SK-N-SH treated with all-trans-retinoic acid at 6 μM for 48 hours (cell line): Measurements from ENCODE around the gene SLC35E4.

Experiments
- ATAC-seq: fragments of 200-7000 bp; cut with Tn5 transposase; 3 replicates; pipeline ENCODE4 v1.9.1; 2020; ENCODE audit warnings: mild to moderate bottlenecking, moderate library complexity
- ARNTL ChIP-seq: fragments of 450-650 bp; formaldehyde crosslinking; IDR thresholded peaks from 2 replicates; pipeline ENCODE4 v1.5.0; 2020; ENCODE audit warnings: low read depth, mild to moderate bottlenecking, moderate library complexity, borderline replicate concordance
- BACH2 ChIP-seq: fragments of 250-450 bp; sonication (Bioruptor Pico); IDR thresholded peaks from 2 replicates; pipeline ENCODE4 v1.9.0; 2021; ENCODE audit warnings: mild to moderate bottlenecking, borderline replicate concordance
- CREB5 ChIP-seq: fragments of 250-450 bp; sonication (Bioruptor Pico); IDR thresholded peaks from 2 replicates; pipeline ENCODE4 v1.5.1; 2020; ENCODE audit warnings: low read depth, mild to moderate bottlenecking, moderate library complexity
- CSDC2 ChIP-seq: fragments of 250-450 bp; sonication (Bioruptor Pico); IDR thresholded peaks from 2 replicates; pipeline ENCODE4 v1.5.0; 2020; ENCODE audit warnings: mild to moderate bottlenecking, moderate library complexity
- CSRNP3 ChIP-seq: fragments of 250-450 bp; sonication (Bioruptor Pico); IDR thresholded peaks from 2 replicates; pipeline ENCODE4 v1.5.1; 2021; ENCODE audit warnings: mild to moderate bottlenecking, moderate library complexity
- ESRRG ChIP-seq: fragments of 250-450 bp; sonication (Bioruptor Pico); IDR thresholded peaks from 2 replicates; pipeline ENCODE4 v1.6.1; 2021; ENCODE audit warnings: mild to moderate bottlenecking
- GLIS3 ChIP-seq: fragments of 250-450 bp; sonication (Bioruptor Pico); IDR thresholded peaks from 2 replicates; pipeline ENCODE4 v1.5.0; 2020; ENCODE audit warnings: mild to moderate bottlenecking, moderate library complexity
- ISL1 ChIP-seq: fragments of 250-450 bp; sonication (Bioruptor Pico); IDR thresholded peaks from 2 replicates; pipeline ENCODE4 v2.1.2; 2022; ENCODE audit warnings: mild to moderate bottlenecking, moderate library complexity
- OSR1 ChIP-seq: fragments of 250-450 bp; sonication (Bioruptor Pico); IDR thresholded peaks from 2 replicates; pipeline ENCODE4 v1.8.0; 2022; ENCODE audit warnings: moderate library complexity, mild to moderate bottlenecking, inconsistent platforms
- PATZ1 ChIP-seq: fragments of 250-450 bp; sonication (Bioruptor Pico); IDR thresholded peaks from 2 replicates; pipeline ENCODE4 v1.8.0; 2020; ENCODE audit warnings: mild to moderate bottlenecking, moderate library complexity, borderline replicate concordance
- POU6F1 ChIP-seq: fragments of 250-450 bp; sonication (Bioruptor Pico); IDR thresholded peaks from 2 replicates; pipeline ENCODE4 v1.8.0; 2021; ENCODE audit warnings: low read depth, mild to moderate bottlenecking, moderate library complexity, borderline replicate concordance
- PPARA ChIP-seq: fragments of 250-450 bp; sonication (Bioruptor Pico); IDR thresholded peaks from 2 replicates; pipeline ENCODE4 v1.5.0; 2020; ENCODE audit warnings: mild to moderate bottlenecking, borderline replicate concordance
- TCF4 ChIP-seq: fragments of 250-450 bp; sonication (Bioruptor Pico); IDR thresholded peaks from 2 replicates; pipeline ENCODE4 v1.8.0; 2021; ENCODE audit warnings: mild to moderate bottlenecking, moderate library complexity, borderline replicate concordance
- TOX ChIP-seq: fragments of 250-450 bp; sonication (Bioruptor Pico); IDR thresholded peaks from 2 replicates; pipeline ENCODE4 v1.8.0; 2021; ENCODE audit warnings: mild to moderate bottlenecking, moderate library complexity, borderline replicate concordance
- TSHZ2 ChIP-seq: fragments of 250-450 bp; sonication (Bioruptor Pico); IDR thresholded peaks from 2 replicates; pipeline ENCODE4 v1.5.0; 2020; ENCODE audit warnings: mild to moderate bottlenecking, moderate library complexity
- ZC3H10 ChIP-seq: fragments of 250-450 bp; sonication (Bioruptor Pico); IDR thresholded peaks from 2 replicates; pipeline ENCODE4 v1.5.1; 2021; ENCODE audit warnings: mild to moderate bottlenecking, moderate library complexity
- ZFP3 ChIP-seq: fragments of 250-450 bp; sonication (Bioruptor Pico); IDR thresholded peaks from 2 replicates; pipeline ENCODE4 v1.5.0; 2020; ENCODE audit warnings: mild to moderate bottlenecking, moderate library complexity
- ZFP30 ChIP-seq: fragments of 450-650 bp; formaldehyde crosslinking; IDR thresholded peaks from 2 replicates; pipeline ENCODE4 v1.5.0; 2022; ENCODE audit warnings: mild to moderate bottlenecking, moderate library complexity
- ZNF565 ChIP-seq: fragments of 450-650 bp; formaldehyde crosslinking; conservative IDR thresholded peaks from 2 replicates; pipeline ENCODE4 v1.5.0; 2020; ENCODE audit warnings: low read depth, mild to moderate bottlenecking, moderate library complexity
- ZNF8 ChIP-seq: fragments of 450-650 bp; formaldehyde crosslinking; IDR thresholded peaks from 2 replicates; pipeline ENCODE4 v1.5.0; 2020; ENCODE audit warnings: mild to moderate bottlenecking, moderate library complexity

Gene SLC35E4

GRCh38 chr22:30635273-30636225 is at the start of gene SLC35E4:
Gene SLC35E4, plus strand, starts transcription at chr22:30635781. Its CDS starts 670 bp downstream, at chr22:30636451.
- TF ChIP-seq PATZ1 (CRISPR knock-in tag): peak; percentile 90
- peak; percentile 75 for TF ChIP-seq ZFP3 (CRISPR knock-in tag)
- TF ChIP-seq ISL1 (CRISPR knock-in tag): no peak
- peak; percentile 82 for ATAC-seq

- no peak for TF ChIP-seq ZC3H10 (CRISPR knock-in tag)
- no peak for TF ChIP-seq CREB5 (CRISPR knock-in tag)
- no peak for TF ChIP-seq BACH2 (CRISPR knock-in tag)
- no peak for TF ChIP-seq CSRNP3 (CRISPR knock-in tag)
- TF ChIP-seq ISL1 (CRISPR knock-in tag): no peak
- TF ChIP-seq ZFP30 (CRISPR knock-in tag): no peak
- no peak for TF ChIP-seq PPARA
- no peak for TF ChIP-seq PATZ1 (CRISPR knock-in tag)
- no peak for TF ChIP-seq GLIS3 (CRISPR knock-in tag)
- no peak for TF ChIP-seq POU6F1 (CRISPR knock-in tag)
- TF ChIP-seq ZNF565 (CRISPR knock-in tag): no peak
- no peak for TF ChIP-seq TCF4
- TF ChIP-seq CSDC2 (CRISPR knock-in tag): no peak
- TF ChIP-seq TOX: no peak
- TF ChIP-seq ZFP3 (CRISPR knock-in tag): no peak
- no peak for TF ChIP-seq OSR1 (CRISPR knock-in tag)
- ATAC-seq: no peak
Measured at GRCh38 chr22:30586414-30586813, 49.2 kb upstream of the SLC35E4 start.

GRCh38 chr22:30591191-30591587 is 44.4 kb upstream of the SLC35E4 start:
- peak; percentile 7 for ATAC-seq
- TF ChIP-seq ZFP3 (CRISPR knock-in tag): no peak
- TF ChIP-seq TSHZ2: no peak
- TF ChIP-seq POU6F1 (CRISPR knock-in tag): no peak
- no peak for TF ChIP-seq ZNF8 (CRISPR knock-in tag)
- no peak for TF ChIP-seq OSR1 (CRISPR knock-in tag)
- no peak for TF ChIP-seq ARNTL (CRISPR knock-in tag)
- TF ChIP-seq ESRRG (CRISPR knock-in tag): no peak
- TF ChIP-seq PPARA: no peak
- TF ChIP-seq CSRNP3 (CRISPR knock-in tag): no peak
- TF ChIP-seq, all 23 proteins: peak for 0
